ENCODE data around the gene ETFB. TPM values are rescaled to one million over a fixed set of nuclear protein-coding genes. Genes with fewer than 3 reads are reported as not detected.
"Not testable (repeated sequence)": the region's sequence is repeated elsewhere in the genome, so short reads cannot be mapped to it uniquely, and the experiment has no call there.

ETFB gene
- total and polyA plus RNA-seq, 9 of the 15 experiments (the other 6 are each of a cell fraction or from before 2014, with no cell fraction given): 18.1 to 143 (median 96.1) TPM

DNA sequence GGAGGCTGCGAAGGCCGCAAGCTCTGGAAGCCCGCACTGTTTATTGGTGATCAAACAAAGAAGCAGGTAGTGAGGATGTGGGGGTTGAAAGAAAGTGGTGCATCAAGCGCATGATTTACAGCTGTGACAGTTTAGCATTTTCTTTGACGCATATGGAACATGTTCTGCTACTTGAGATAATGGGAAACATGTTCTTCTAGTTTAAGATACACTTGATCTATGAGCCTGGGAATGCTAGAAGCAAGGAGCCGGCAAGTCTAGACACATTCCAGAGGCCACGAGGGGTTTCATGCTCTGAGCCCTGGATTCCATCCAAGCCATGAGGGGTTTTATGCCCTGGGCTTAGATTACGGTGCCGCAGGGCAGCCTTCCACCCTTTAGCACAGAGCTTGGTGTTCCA, 31.3 kb upstream of the ETFB start:
- H3K4me3 ChIP-seq; ATAC-seq; H3K9ac ChIP-seq (ENCODE audit: insufficient read depth in 1 of 2, low read depth in 2 of 2, low read length in 2 of 2); H3K9me3 ChIP-seq (replicated peaks; ENCODE audit: control insufficient read depth, insufficient read depth, low read depth, low read length); H2AFZ ChIP-seq (ENCODE audit: low read depth, low read length); intact Hi-C loops (cut with micrococcal nuclease); H3K9me1 ChIP-seq (ENCODE audit: control insufficient read depth, insufficient read depth, low read length); DNase-seq (ENCODE audit: extremely low read depth in 1 of 4, low spot score in 3 of 4); FAIRE-seq; H3K36me3 ChIP-seq (ENCODE audit: control insufficient read depth, insufficient read depth, low read length); H3K27me3 ChIP-seq (ENCODE audit: control insufficient read depth in 2 of 2, insufficient read depth in 2 of 2, low read length in 2 of 2); H3K4me2 ChIP-seq (ENCODE audit: insufficient read depth, low read length); in situ Hi-C loops (cut with MboI); BruUV-seq (replicated peaks); H4K20me1 ChIP-seq (replicated peaks; ENCODE audit: control insufficient read depth, insufficient read depth, low read length); TF ChIP-seq ATF1 (CRISPR knock-in tag; IDR thresholded peaks at IDR 0.05): not testable (repeated sequence)
- POLR2A ChIA-PET: interaction anchor here (2.9 kb wide), 1 partner anchor 11 kb away, joined by 14 read pairs; no protein-coding TSS in a partner anchor
- Histone ChIP-seq H3K27ac (ENCODE audit: extremely low read depth, low read depth, low read length) (0 out of 3 replicates have a peak overlapping the region, but pooled peaks have one; percentile 0), H3K4me1 (replicated peaks in 1 of 2; ENCODE audit: control insufficient read depth in 2 of 2, insufficient read depth in 2 of 2, low read length in 2 of 2) (peaks cover 14 to 19% of the 10 kb centered on the region in 2 experiments; a peak in 4 of 5 replicates), H3K79me2 (ENCODE audit: control insufficient read depth, insufficient read depth, low read length) (peaks cover 18% of the 10 kb centered on the region; the same call in 2 of the 3 replicates)
- 69% methylated on average over 9 of the region's 9 CpGs for WGBS (ENCODE audit: insufficient coverage, low coverage, missing lambda C conversion rate)
- peak; percentile 83 for TF ChIP-seq MEIS2 (IDR thresholded peaks at IDR 0.05; ENCODE audit: partially characterized antibody)
- TF ChIP-seq ARID1B (IDR thresholded peaks at IDR 0.05): peak; percentile 30; the same call in 1 of the 2 replicates
- peak; percentile 77 for TF ChIP-seq SMAD4 (CRISPR knock-in tag; conservative IDR thresholded peaks at IDR 0.05)
- TF ChIP-seq TAL1 (IDR thresholded peaks at IDR 0.05): 0 out of 2 replicates have a peak, but pooled peaks have one; percentile 21
- TF ChIP-seq, protein P1, sequence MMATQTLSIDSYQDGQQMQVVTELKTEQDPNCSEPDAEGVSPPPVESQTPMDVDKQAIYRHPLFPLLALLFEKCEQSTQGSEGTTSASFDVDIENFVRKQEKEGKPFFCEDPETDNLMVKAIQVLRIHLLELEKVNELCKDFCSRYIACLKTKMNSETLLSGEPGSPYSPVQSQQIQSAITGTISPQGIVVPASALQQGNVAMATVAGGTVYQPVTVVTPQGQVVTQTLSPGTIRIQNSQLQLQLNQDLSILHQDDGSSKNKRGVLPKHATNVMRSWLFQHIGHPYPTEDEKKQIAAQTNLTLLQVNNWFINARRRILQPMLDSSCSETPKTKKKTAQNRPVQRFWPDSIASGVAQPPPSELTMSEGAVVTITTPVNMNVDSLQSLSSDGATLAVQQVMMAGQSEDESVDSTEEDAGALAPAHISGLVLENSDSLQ (IDR thresholded peaks at IDR 0.05): peak; percentile 84
- 0 out of 2 replicates have a peak, but pooled peaks have one; percentile 21 for TF ChIP-seq NCOR1 (IDR thresholded peaks at IDR 0.05)
- TF ChIP-seq CBFA2T3 (IDR thresholded peaks at IDR 0.05): peak; percentile 61
- TF ChIP-seq ATF1 (tag; IDR thresholded peaks at IDR 0.05): 0 out of 2 replicates have a peak, but pooled peaks have one; percentile 5
- TF ChIP-seq, protein P2, sequence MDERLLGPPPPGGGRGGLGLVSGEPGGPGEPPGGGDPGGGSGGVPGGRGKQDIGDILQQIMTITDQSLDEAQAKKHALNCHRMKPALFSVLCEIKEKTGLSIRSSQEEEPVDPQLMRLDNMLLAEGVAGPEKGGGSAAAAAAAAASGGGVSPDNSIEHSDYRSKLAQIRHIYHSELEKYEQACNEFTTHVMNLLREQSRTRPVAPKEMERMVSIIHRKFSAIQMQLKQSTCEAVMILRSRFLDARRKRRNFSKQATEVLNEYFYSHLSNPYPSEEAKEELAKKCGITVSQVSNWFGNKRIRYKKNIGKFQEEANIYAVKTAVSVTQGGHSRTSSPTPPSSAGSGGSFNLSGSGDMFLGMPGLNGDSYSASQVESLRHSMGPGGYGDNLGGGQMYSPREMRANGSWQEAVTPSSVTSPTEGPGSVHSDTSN (CRISPR knock-in tag; IDR thresholded peaks at IDR 0.05; ENCODE audit: low read depth): not testable (repeated sequence)
- TF ChIP-seq, protein P2 (tag; conservative IDR thresholded peaks at IDR 0.05; ENCODE audit: low read depth): peak; percentile 75
- peak; percentile 63 for TF ChIP-seq TCF3 (CRISPR knock-in tag; IDR thresholded peaks at IDR 0.05)
- CTCF ChIA-PET (ENCODE audit: low intra/inter-chr PET ratio): interaction anchor here (1.2 kb wide), 1 partner anchor 118 kb away, joined by 4 read pairs; no protein-coding TSS in a partner anchor

Measured in K562 (cell line).